Psoas muscle (tissue), 8 donors: Measurements from ENCODE around the gene GYG1. TPM values are rescaled to one million over a fixed set of nuclear protein-coding genes. Genes with fewer than 3 reads are reported as not detected.

ENCODE experiments used
- ATAC-seq, 4 donors: fragments of 200-7000 bp; cut with Tn5 transposase; one replicate each; pipeline ENCODE4 v1.9.1; 2020; ENCODE audit warnings: moderate library complexity in 3 of 4, mild to moderate bottlenecking in 2 of 4
- DNase-seq, 2 donors: peaks; one replicate each; pipeline ENCODE4 v3.0.0-alpha.2; 2020
- H3K27ac ChIP-seq: fragments of 200-600 bp; one replicate; pipeline ENCODE4 v1.8.0; 2022
- H3K27me3 ChIP-seq, 3 donors: fragments of 200-600 bp in 1 of 3; one replicate each; pipeline versions ENCODE4 v1.6.1 to v1.8.0; 2013 to 2022; ENCODE audit warnings: low read length in 2 of 3, mild to moderate bottlenecking in 2 of 3, moderate library complexity in 1 of 3; ENCODE audit not compliant: insufficient read depth in 3 of 3
- H3K36me3 ChIP-seq, 2 donors: fragments of 200-600 bp in 1 of 2; one replicate each; pipeline versions ENCODE4 v1.6.1 to v1.8.0; 2013 to 2022; ENCODE audit warnings: low read depth in 1 of 2, mild to moderate bottlenecking in 1 of 2, moderate library complexity in 1 of 2; ENCODE audit not compliant: insufficient read depth in 1 of 2
- H3K4me1 ChIP-seq: fragments of 200-600 bp; one replicate; pipeline ENCODE4 v1.8.0; 2022
- H3K4me3 ChIP-seq: fragments of 200-600 bp; one replicate; pipeline ENCODE4 v1.8.0; 2022; ENCODE audit warnings: mild to moderate bottlenecking
- H3K9me3 ChIP-seq: fragments of 200-600 bp; one replicate; pipeline ENCODE4 v1.8.0; 2022
- CTCF ChIP-seq: fragments of 200-600 bp; IDR thresholded peaks from one replicate; pipeline ENCODE4 v1.8.0; 2022; ENCODE audit warnings: antibody characterized with exemption
- WGBS, 3 donors: extraction: QIAGEN DNeasy Blood & Tissue Kit; methylation state at CpG; one replicate each; pipeline versions ENCODE4 v1.1.6 to v1.1.7; 2013; 5-methylcytosine and 5-hydroxymethylcytosine counted together
- intact Hi-C, 2 donors: fragments of 100-400 bp; cut with DNase I; formaldehyde crosslinking; loops; one replicate each; pipeline versions ENCODE4 v1.11.0 to v1.14.2; 2022
- polyA plus RNA-seq, 3 donors: library from polyadenylated mRNA; stranded (reverse); fragments of 200-250 nt; gene quantifications; one replicate each; pipeline ENCODE4 v1.2.3, GENCODE V29; 2013
- total RNA-seq, 4 donors: library from RNA; stranded (reverse); fragmentation: NEBNext Ultra II Directional in 2 of 4; extraction: Animal tissue kit (Norgen Biotek cat#: 25700) in 2 of 4; gene quantifications; one replicate each; pipeline versions ENCODE4 v1.2.1 to v1.2.4, GENCODE V29; 2021 to 2023
- donor health status: healthy with polysubstance abuse.
- donor health status: DM: no; HTN: no; CAD: no; lungs with moderate emphysema.
- donor health status: Bipolar disorder and iron deficiency.
- donor health status: healthy.
- donor health status: DM: yes; HTN: yes; CAD: no.
- donor health status: DM: no; HTN: no; CAD: no.
- donor health status: DM: no; HTN: no; CAD: no.
- donor health status: DM: yes; HTN: yes; CAD: no.

GYG1 gene
- total and polyA plus RNA-seq, 7 donors: 164 to 550 (median 338) TPM

DNA sequence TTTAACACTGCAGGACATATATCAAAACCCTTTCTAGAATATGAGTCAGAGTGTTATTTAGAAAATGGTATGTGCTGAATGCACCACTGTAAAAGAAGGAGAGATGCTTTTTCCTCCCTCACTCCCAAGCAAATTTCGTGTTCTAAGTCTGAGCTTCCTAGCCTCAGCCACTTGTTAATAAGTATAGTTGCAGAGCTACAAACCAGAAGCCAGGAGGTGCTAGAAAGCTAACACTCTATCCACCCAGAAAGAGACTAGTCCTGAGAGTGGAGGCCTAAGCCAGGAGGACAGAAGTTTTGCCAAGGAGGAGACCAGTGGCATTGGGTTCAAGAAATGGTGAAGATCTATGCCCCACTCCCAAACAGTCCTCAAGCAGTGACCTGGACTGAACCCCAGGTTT, 40.5 kb upstream of the GYG1 start:
- intact Hi-C loops: loop anchor here in 1 of 2 donors (10.0 kb wide), 2 partner anchors 174 to 524 kb away; partner anchors contain the start of genes HPS3 and TM4SF4
- H3K27me3 ChIP-seq: no peaks in the 10 kb centered on the region

DNA sequence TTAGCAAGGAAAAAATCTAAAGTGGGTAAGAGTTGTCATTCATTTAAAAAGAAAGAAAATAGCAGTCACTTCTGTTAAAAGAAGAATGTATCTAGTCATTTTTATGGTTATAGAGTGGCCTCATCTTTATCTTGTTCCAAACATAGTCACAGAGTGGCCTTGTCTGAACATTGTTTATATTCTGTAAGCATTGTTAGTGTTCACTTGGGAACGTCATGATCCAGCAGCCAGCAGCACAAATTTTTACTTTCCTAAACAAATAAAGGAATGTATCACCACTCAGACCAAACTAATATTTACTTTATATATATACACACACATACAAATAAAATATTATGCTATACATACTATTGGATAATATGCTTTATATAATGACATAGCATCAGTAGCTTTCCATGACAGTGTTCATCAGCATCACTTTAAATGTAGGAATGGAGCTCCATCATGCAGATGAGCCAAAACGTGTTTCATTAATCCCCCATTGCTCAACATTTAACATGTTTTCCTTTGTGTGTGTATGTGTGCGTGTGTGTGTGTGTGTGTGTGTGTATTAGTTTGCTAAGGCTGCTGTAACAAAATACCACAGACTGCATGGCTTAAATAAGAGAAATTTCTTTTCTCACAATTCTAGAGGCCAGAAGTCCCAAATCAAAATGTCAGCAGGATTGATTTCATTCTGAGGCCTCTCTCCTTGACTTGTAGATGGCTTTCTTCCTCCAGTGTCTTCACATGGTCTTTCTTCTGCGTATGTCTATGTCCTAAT, 39.6 kb upstream of the GYG1 start:
- Histone ChIP-seq H3K4me3 (no peak overlapping the region), H3K4me1 (peaks cover 7% of the 10 kb centered on the region), H3K27ac (no peak overlapping the region), H3K27me3 (no peaks in the 10 kb centered on the region), H3K36me3 (no peaks in the 10 kb centered on the region), H3K9me3 (no peaks in the 10 kb centered on the region)
- intact Hi-C loops: loop anchor here in 1 of 2 donors (10.0 kb wide), 2 partner anchors 173 to 523 kb away; partner anchors contain the start of genes HPS3 and TM4SF4
- DNase-seq (no peak), ATAC-seq (no peak)
- 73 to 79% (median 76%) methylated on average over 4 of the region's 4 CpGs for WGBS, 3 donors
- no peak for TF ChIP-seq CTCF

More for the DNA sequence above, 40.5 kb upstream of the GYG1 start:
- Histone ChIP-seq H3K4me3 (no peak overlapping the region), H3K27ac (no peak overlapping the region), H3K9me3 (no peaks in the 10 kb centered on the region), H3K4me1 (no peaks in the 10 kb centered on the region), H3K36me3 (no peaks in the 10 kb centered on the region)
- TF ChIP-seq CTCF: no peak
- 44 to 72% (median 59%) methylated on average over 1 of the region's 1 CpG for WGBS, 3 donors
- ATAC-seq: no peak
- no peak for DNase-seq

DNA sequence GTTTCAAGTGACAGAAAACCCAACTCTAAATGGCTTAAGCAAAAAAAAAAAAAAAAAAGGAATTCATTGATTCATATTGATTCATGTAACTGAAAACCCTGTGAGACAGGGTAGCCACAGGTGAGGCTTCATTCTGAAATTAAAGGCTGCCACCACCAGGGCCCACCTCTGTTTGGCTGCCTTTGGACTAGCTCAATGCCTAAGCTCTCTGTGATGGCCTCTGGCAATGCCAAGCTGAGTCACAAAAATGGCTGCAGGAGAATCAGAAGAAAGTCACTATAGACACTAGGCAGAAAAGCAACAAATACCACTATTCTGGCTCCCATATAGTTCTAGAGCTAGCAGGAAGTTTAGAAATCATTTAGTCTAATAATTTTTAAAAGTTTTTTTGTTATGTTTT, 38.2 kb upstream of the GYG1 start:
- no peak for DNase-seq
- intact Hi-C loops: loop anchor here in 1 of 2 donors (10.0 kb wide), 2 partner anchors 172 to 522 kb away; partner anchors contain the start of genes HPS3 and TM4SF4
- Histone ChIP-seq H3K27me3 (no peaks in the 10 kb centered on the region), H3K4me1 (peaks cover 7% of the 10 kb centered on the region), H3K36me3 (no peaks in the 10 kb centered on the region), H3K9me3 (no peaks in the 10 kb centered on the region), H3K27ac (no peak overlapping the region), H3K4me3 (no peak overlapping the region)
- no peak for ATAC-seq
- TF ChIP-seq CTCF: no peak

- ATAC-seq (no peak), DNase-seq (no peak)
- peak overlapping the region; percentile 86 for H3K27ac ChIP-seq
- no peak for TF ChIP-seq CTCF
- no peaks in the 10 kb centered on the region for H3K27me3 ChIP-seq
- no peak overlapping the region for H3K4me3 ChIP-seq
- 54 to 66% (median 54%) methylated on average over 4 of the region's 4 CpGs for WGBS, 3 donors
- H3K4me1 ChIP-seq: peaks cover 7% of the 10 kb centered on the region
- intact Hi-C loops: loop anchor here (1.0 to 10.0 kb wide), 6 partner anchors 57 to 520 kb away; partner anchors contain the start of genes HPS3 (in 1 of the 2) and TM4SF4 (in 1 of the 2)
- H3K9me3 ChIP-seq: no peaks in the 10 kb centered on the region
- H3K36me3 ChIP-seq: no peaks in the 10 kb centered on the region
These were observed 36.4 kb upstream of the GYG1 start for GRCh38 chr3:148954981-148955380.
